GM23338 (cell line): ENCODE results near the gene PDRG1. TPM values are rescaled to one million over a fixed set of nuclear protein-coding genes. Genes with fewer than 3 reads are reported as not detected.

Experiments used
- ATAC-seq: fragments of 200-7000 bp; cut with Tn5 transposase; 3 replicates; pipeline ENCODE4 v1.9.1; 2020
- DNase-seq: peaks from one replicate; pipeline ENCODE4 v3.0.0-alpha.2; 2015; ENCODE audit warnings: low spot score
- H2AFZ ChIP-seq: fragments of 200-600 bp; sonication (generic); 2 replicates; pipeline ENCODE4 v1.8.0; 2016; ENCODE audit warnings: antibody characterized with exemption, mild to moderate bottlenecking, moderate library complexity
- H3F3A ChIP-seq: fragments of 200-600 bp; sonication (generic); replicated peaks from 2 replicates; pipeline ENCODE4 v1.8.0; 2017; ENCODE audit warnings: antibody characterized with exemption, mixed run types, low read depth
- H3K27ac ChIP-seq: fragments of 200-600 bp; sonication (generic); 2 replicates; pipeline ENCODE4 v1.6.1; 2016; ENCODE audit warnings: low read depth
- H3K27me3 ChIP-seq: fragments of 200-600 bp; sonication (generic); 2 replicates; pipeline ENCODE4 v1.8.0; 2016; ENCODE audit warnings: mild to moderate bottlenecking, mixed run types, moderate library complexity; ENCODE audit not compliant: insufficient read depth
- H3K36me3 ChIP-seq: fragments of 200-600 bp; sonication (generic); 2 replicates; pipeline ENCODE4 v1.8.0; 2016; ENCODE audit warnings: mild to moderate bottlenecking; ENCODE audit not compliant: insufficient read depth
- H3K4me1 ChIP-seq: fragments of 200-600 bp; sonication (generic); 2 replicates; pipeline ENCODE4 v1.8.0; 2016; ENCODE audit warnings: mild to moderate bottlenecking, moderate library complexity; ENCODE audit not compliant: insufficient read depth
- H3K4me2 ChIP-seq: fragments of 200-600 bp; sonication (generic); 2 replicates; pipeline ENCODE4 v1.7.1; 2017; ENCODE audit warnings: mixed run types
- H3K4me3 ChIP-seq: fragments of 200-600 bp; sonication (generic); 2 replicates; pipeline ENCODE4 v1.6.1; 2016; ENCODE audit warnings: mixed run types
- H3K79me2 ChIP-seq: fragments of 200-600 bp; sonication (generic); replicated peaks from 2 replicates; pipeline ENCODE4 v1.8.0; 2017; ENCODE audit warnings: mild to moderate bottlenecking; ENCODE audit not compliant: insufficient read depth
- H3K9me2 ChIP-seq: fragments of 200-600 bp; sonication (generic); 2 replicates; pipeline ENCODE4 v1.8.0; 2017; ENCODE audit not compliant: insufficient read depth
- H4K20me1 ChIP-seq: fragments of 200-600 bp; sonication (generic); replicated peaks from 2 replicates; pipeline ENCODE4 v1.8.0; 2017; ENCODE audit warnings: mild to moderate bottlenecking; ENCODE audit not compliant: insufficient read depth
- H3K27ac Mint-ChIP-seq: 2 replicates; pipeline ENCODE4 v1.8.0; 2020; ENCODE audit warnings: inconsistent platforms, mild to moderate bottlenecking, moderate library complexity, mixed read lengths
- H3K27me3 Mint-ChIP-seq: 3 replicates; pipeline ENCODE4 v1.8.0; 2022; ENCODE audit warnings: low read depth, mild to moderate bottlenecking, moderate library complexity, mixed read lengths, inconsistent platforms; ENCODE audit not compliant: insufficient read depth, poor library complexity
- H3K36me3 Mint-ChIP-seq: 3 replicates; pipeline ENCODE4 v1.8.0; 2021; ENCODE audit warnings: low read depth, mild to moderate bottlenecking, inconsistent platforms, moderate library complexity, mixed read lengths
- H3K4me1 Mint-ChIP-seq: 3 replicates; pipeline ENCODE4 v1.8.0; 2020; ENCODE audit warnings: mild to moderate bottlenecking, inconsistent platforms, mixed read lengths
- H3K4me3 Mint-ChIP-seq: 3 replicates; pipeline ENCODE4 v1.8.0; 2021; ENCODE audit warnings: moderate library complexity, mild to moderate bottlenecking, inconsistent platforms, mixed read lengths
- H3K9me3 Mint-ChIP-seq: 3 replicates; pipeline ENCODE4 v1.8.0; 2020; ENCODE audit warnings: moderate library complexity, mild to moderate bottlenecking, inconsistent platforms, mixed read lengths
- CREB1 ChIP-seq: fragments of 250-450 bp; sonication (Bioruptor Pico); IDR thresholded peaks from 2 replicates; pipeline ENCODE4 v1.5.0; 2020; ENCODE audit warnings: low read depth, mild to moderate bottlenecking, moderate library complexity
- EZH2 ChIP-seq: fragments of 200-600 bp; sonication (generic); IDR thresholded peaks from one replicate; pipeline ENCODE4 v1.8.0; 2017; ENCODE audit warnings: antibody characterized with exemption, mild to moderate bottlenecking, low read depth; ENCODE audit not compliant: unreplicated experiment
- POLR2AphosphoS5 ChIP-seq: IDR thresholded peaks from 2 replicates; pipeline ENCODE4 v1.6.1; 2016; ENCODE audit warnings: antibody characterized with exemption, low read depth
- REST ChIP-seq: IDR thresholded peaks from one replicate; pipeline ENCODE4 v1.6.1; 2018; ENCODE audit warnings: antibody characterized with exemption; ENCODE audit not compliant: unreplicated experiment
- ZNF331 ChIP-seq: fragments of 250-450 bp; sonication (Bioruptor Pico); IDR thresholded peaks from 2 replicates; pipeline ENCODE4 v1.5.0; 2020; ENCODE audit warnings: low read depth, mild to moderate bottlenecking, moderate library complexity
- ZNF462 ChIP-seq: fragments of 250-450 bp; sonication (Bioruptor Pico); IDR thresholded peaks from 2 replicates; pipeline ENCODE4 v1.5.0; 2020; ENCODE audit warnings: mild to moderate bottlenecking, moderate library complexity
- polyA plus RNA-seq: library from polyadenylated mRNA; unstranded; fragments of >200 nt; fragmentation: Nextera tagmentation; extraction: Ambion mirVana; gene quantifications from 2 replicates; pipeline ENCODE4 v1.2.1, GENCODE V29; 2016
- total RNA-seq: library from RNA; depleted of rRNA; stranded (reverse); fragments of >200 nt; shearing (Covaris generic); gene quantifications from 2 replicates; pipeline ENCODE4 v1.2.3, GENCODE V29; 2014

The PDRG1 gene
- total and polyA plus RNA-seq, 2 experiments from 2014 or later, result 10.5 to 27.8 TPM

- no peak for DNase-seq
- H2AFZ ChIP-seq, result peak overlapping the region; percentile 87
- H3K9me2 ChIP-seq, result no peaks in the 10 kb centered on the region; the same call in 1 of the 2 replicates
- no peak overlapping the region for H3K27ac ChIP-seq
- no peaks in the 10 kb centered on the region for H3K79me2 ChIP-seq
- peaks cover 16% of the 10 kb centered on the region for H3F3A ChIP-seq
- H3K27me3 Mint-ChIP-seq, result peaks cover 8% of the 10 kb centered on the region
- H3K4me3 Mint-ChIP-seq, result no peak overlapping the region
- H3K36me3 ChIP-seq, result no peaks in the 10 kb centered on the region
- no peak overlapping the region for H3K27ac Mint-ChIP-seq
- ATAC-seq, result no peak
- no peaks in the 10 kb centered on the region for H4K20me1 ChIP-seq
- H3K4me1 ChIP-seq, result peaks cover 48% of the 10 kb centered on the region
- no peaks in the 10 kb centered on the region for H3K27me3 ChIP-seq
- no peak for TF ChIP-seq REST
- no peak for TF ChIP-seq CREB1 (CRISPR knock-in tag)
- no peak for TF ChIP-seq ZNF331 (CRISPR knock-in tag)
- TF ChIP-seq EZH2, result no peak
- TF ChIP-seq ZNF462, result no peak
- no peak for TF ChIP-seq POLR2AphosphoS5
- peaks cover 70% of the 10 kb centered on the region for H3K9me3 Mint-ChIP-seq
- no peak overlapping the region for H3K4me3 ChIP-seq
- H3K4me1 Mint-ChIP-seq, result peaks cover 46% of the 10 kb centered on the region
- no peak overlapping the region for H3K4me2 ChIP-seq
- no peaks in the 10 kb centered on the region; the same call in 2 of the 3 replicates for H3K36me3 Mint-ChIP-seq
Observed at GRCh38 chr20:31909253-31910070, 42.4 kb downstream of the PDRG1 start.
